ENCODE measurements around the gene HOXC13.

GRCh38 chr12:53932915-53933314 is 5.7 kb upstream of the HOXC13 start:
- no peak for TF ChIP-seq CTCF (IDR thresholded peaks at IDR 0.05)
- no peak for TF ChIP-seq POLR2A (IDR thresholded peaks at IDR 0.05)
